H1 (cell line): ENCODE measurements around the gene IFT74. TPM values are rescaled to one million over a fixed set of nuclear protein-coding genes. Genes with fewer than 3 reads are reported as not detected.

Source experiments
- CTCF ChIA-PET: fragments of 300-600 bp; sonication (Branson Sonifier 250); formaldehyde crosslinking; loops from one replicate; lab custom pipeline; 2021; ENCODE audit not compliant: partially characterized antibody; lab: Charles Lee
- POLR2A ChIA-PET: fragments of 300-600 bp; sonication (Branson Sonifier 250); formaldehyde crosslinking; loops from one replicate; lab custom pipeline; 2021; ENCODE audit warnings: inconsistent platforms; ENCODE audit not compliant: partially characterized antibody; lab: Charles Lee
- DNase-seq, 2 experiments: peaks; one replicate each; pipeline versions ENCODE4 v3.0.0 to v3.0.0-alpha.2; 2010 to 2022; ENCODE audit warnings: low spot score in 2 of 2, low read depth in 1 of 2, mixed read lengths in 1 of 2
- FAIRE-seq: peaks from 2 replicates; lab custom pipeline; 2011; peaks lifted over from hg19 to GRCh38; lab: Jason Lieb, UNC
- H2AFZ ChIP-seq: 2 replicates; pipeline ENCODE4 v1.8.1; 2012; ENCODE audit warnings: low read length, inconsistent platforms
- H2AK5ac ChIP-seq: 2 replicates; pipeline ENCODE4 v1.6.1; 2013; ENCODE audit warnings: low read depth, low read length
- H2BK120ac ChIP-seq: replicated peaks from 2 replicates; pipeline ENCODE3; 2013; ENCODE audit warnings: low read depth, low read length, inconsistent platforms
- H2BK12ac ChIP-seq: 2 replicates; pipeline ENCODE4 v1.6.1; 2013; ENCODE audit warnings: low read depth, low read length
- H2BK15ac ChIP-seq: 2 replicates; pipeline ENCODE4 v1.6.1; 2013; ENCODE audit warnings: low read length
- H2BK20ac ChIP-seq: 2 replicates; pipeline ENCODE4 v1.6.1; 2013; ENCODE audit warnings: low read length
- H2BK5ac ChIP-seq: 2 replicates; pipeline ENCODE4 v1.6.1; 2013; ENCODE audit warnings: low read depth, low read length
- H3K14ac ChIP-seq: 2 replicates; pipeline ENCODE4 v1.6.1; 2013; ENCODE audit warnings: inconsistent platforms; ENCODE audit not compliant: insufficient read length
- H3K18ac ChIP-seq: 2 replicates; pipeline ENCODE4 v1.6.1; 2013; ENCODE audit warnings: low read length; ENCODE audit errors: extremely low read depth
- H3K23ac ChIP-seq: 2 replicates; pipeline ENCODE4 v1.6.1; 2013; ENCODE audit warnings: inconsistent platforms; ENCODE audit not compliant: insufficient read length
- H3K23me2 ChIP-seq: 2 replicates; pipeline ENCODE4 v1.6.1; 2013; ENCODE audit warnings: low read depth, low read length
- H3K27ac ChIP-seq: 2 replicates; pipeline ENCODE4 v1.6.1; 2011; ENCODE audit warnings: low read depth, low read length, inconsistent platforms
- H3K27me3 ChIP-seq, 4 experiments: replicated peaks in 1 of 4; 1 replicate in 1 of 4; 2 replicates in 3 of 4; pipeline versions ENCODE4 v1.6.1 to v1.8.1; 2011 to 2013; ENCODE audit warnings: low read length in 3 of 4, mild to moderate bottlenecking in 3 of 4, inconsistent platforms in 2 of 4, mixed read lengths in 2 of 4, moderate library complexity in 1 of 4; ENCODE audit not compliant: control insufficient read depth in 3 of 4, insufficient read depth in 3 of 4; ENCODE audit errors: extremely low read depth in 1 of 4
- H3K36me3 ChIP-seq, 4 experiments: 2 replicates each; pipeline versions ENCODE4 v1.6.1 to v1.8.1; 2011 to 2013; ENCODE audit warnings: mild to moderate bottlenecking in 4 of 4, low read length in 3 of 4, moderate library complexity in 2 of 4, control low read depth in 1 of 4, inconsistent platforms in 1 of 4; ENCODE audit not compliant: insufficient read depth in 4 of 4, control insufficient read depth in 2 of 4
- H3K4ac ChIP-seq: replicated peaks from 2 replicates; pipeline ENCODE3; 2013; ENCODE audit warnings: low read length, low read depth, mixed read lengths, inconsistent platforms; ENCODE audit not compliant: insufficient read length
- H3K4me1 ChIP-seq, 4 experiments: replicated peaks in 1 of 4; 1 replicate in 1 of 4; 2 replicates in 3 of 4; pipeline versions ENCODE4 v1.6.1 to v1.8.1; 2011 to 2013; ENCODE audit warnings: low read length in 3 of 4, inconsistent platforms in 2 of 4, mixed read lengths in 1 of 4; ENCODE audit not compliant: insufficient read depth in 4 of 4, control insufficient read depth in 3 of 4
- H3K4me2 ChIP-seq, 2 experiments: 2 replicates each; pipeline versions ENCODE4 v1.6.1 to v1.8.1; 2011 to 2013; ENCODE audit warnings: low read depth in 2 of 2, low read length in 2 of 2, control low read depth in 1 of 2, inconsistent platforms in 1 of 2, mild to moderate bottlenecking in 1 of 2; ENCODE audit not compliant: insufficient read depth in 1 of 2
- H3K4me3 ChIP-seq, 4 experiments: fragments of 200-600, 300-600 bp in 1 of 4; sonication (generic), shearing (Covaris generic), sonication (Bioruptor Twin) in 1 of 4; 2 replicates each; pipeline versions ENCODE4 v1.5.1 to v1.8.1; 2011 to 2016; ENCODE audit warnings: low read length in 4 of 4, low read depth in 3 of 4, control low read depth in 2 of 4, inconsistent platforms in 2 of 4, mild to moderate bottlenecking in 2 of 4, mixed read lengths in 1 of 4, moderate library complexity in 1 of 4; ENCODE audit not compliant: insufficient read depth in 2 of 4; ENCODE audit errors: extremely low read depth in 1 of 4
- H3K56ac ChIP-seq: replicated peaks from 2 replicates; pipeline ENCODE3; 2013; ENCODE audit warnings: low read depth, mild to moderate bottlenecking, mixed read lengths, low read length, inconsistent platforms; ENCODE audit not compliant: insufficient read length
- H3K79me1 ChIP-seq: 2 replicates; pipeline ENCODE4 v1.6.1; 2013; ENCODE audit warnings: low read depth, low read length, control low read depth
- H3K79me2 ChIP-seq, 2 experiments: 2 replicates each; pipeline versions ENCODE4 v1.6.1 to v1.8.1; 2012 to 2013; ENCODE audit warnings: low read length in 2 of 2, mild to moderate bottlenecking in 2 of 2, inconsistent platforms in 1 of 2; ENCODE audit not compliant: insufficient read depth in 2 of 2, control insufficient read depth in 1 of 2
- H3K9ac ChIP-seq, 4 experiments: replicated peaks in 1 of 4; 1 replicate in 1 of 4; 2 replicates in 3 of 4; pipeline versions ENCODE4 v1.6.1 to v1.8.1; 2011 to 2013; ENCODE audit warnings: low read depth in 3 of 4, low read length in 3 of 4, control low read depth in 2 of 4, mild to moderate bottlenecking in 2 of 4, moderate library complexity in 2 of 4, inconsistent platforms in 1 of 4; ENCODE audit errors: extremely low read depth in 1 of 4
- H3K9me3 ChIP-seq, 2 experiments: 2 replicates each; pipeline versions ENCODE4 v1.6.1 to v1.8.1; 2012 to 2013; ENCODE audit warnings: mild to moderate bottlenecking in 2 of 2, moderate library complexity in 2 of 2, control low read depth in 1 of 2, inconsistent platforms in 1 of 2, low read depth in 1 of 2, low read length in 1 of 2, mixed read lengths in 1 of 2; ENCODE audit not compliant: insufficient read depth in 2 of 2
- H4K20me1 ChIP-seq, 2 experiments: replicated peaks in 1 of 2; 2 replicates each; pipeline versions ENCODE3 to v1.8.1; 2011 to 2013; ENCODE audit warnings: inconsistent platforms in 2 of 2, low read length in 2 of 2, mild to moderate bottlenecking in 1 of 2; ENCODE audit not compliant: insufficient read depth in 2 of 2, control insufficient read depth in 1 of 2
- H4K5ac ChIP-seq: 2 replicates; pipeline ENCODE4 v1.6.1; 2013; ENCODE audit warnings: low read length, low read depth, mixed read lengths, inconsistent platforms; ENCODE audit not compliant: insufficient read length
- H4K8ac ChIP-seq: 2 replicates; pipeline ENCODE4 v1.8.0; 2013; ENCODE audit warnings: mild to moderate bottlenecking, moderate library complexity, low read length, inconsistent platforms; ENCODE audit not compliant: insufficient read depth; ENCODE audit errors: extremely low read depth
- H4K91ac ChIP-seq: replicated peaks from 2 replicates; pipeline ENCODE3; 2013; ENCODE audit warnings: low read length, mixed read lengths, inconsistent platforms; ENCODE audit not compliant: insufficient read length
- CBX5 ChIP-seq: fragments of 300-800, 300-1000 bp; sonication (generic); IDR thresholded peaks from 2 replicates; pipeline ENCODE4 v1.7.1; 2016; ENCODE audit warnings: antibody characterized with exemption, low read length, low read depth
- GABPA ChIP-seq: IDR thresholded peaks from 2 replicates; pipeline ENCODE4 v1.6.1; 2011; ENCODE audit warnings: mild to moderate bottlenecking, low read length, moderate library complexity, borderline replicate concordance; ENCODE audit not compliant: insufficient read depth
- GTF2F1 ChIP-seq: IDR thresholded peaks from 2 replicates; pipeline ENCODE4 v1.6.1; 2012; ENCODE audit warnings: low read depth, low read length, improper control_type of control experiment, borderline replicate concordance
- RAD21 ChIP-seq, 2 experiments: IDR thresholded peaks in 1 of 2; conservative IDR thresholded peaks in 1 of 2; 2 replicates each; pipeline ENCODE4 v1.6.1; 2011; ENCODE audit warnings: low read depth in 2 of 2, low read length in 2 of 2, improper control_type of control experiment in 1 of 2, inconsistent platforms in 1 of 2, mild to moderate bottlenecking in 1 of 2, moderate library complexity in 1 of 2
- RFX5 ChIP-seq: IDR thresholded peaks from 2 replicates; pipeline ENCODE4 v1.6.1; 2011; ENCODE audit warnings: low read depth, low read length, improper control_type of control experiment, borderline replicate concordance
- SAP30 ChIP-seq: fragments of 300-600 bp; sonication (generic); IDR thresholded peaks from 2 replicates; pipeline ENCODE4 v1.7.1; 2012; ENCODE audit warnings: low read length, moderate library complexity, mild to moderate bottlenecking, inconsistent platforms; ENCODE audit not compliant: insufficient read depth, insufficient replicate concordance
- TAF7 ChIP-seq: optimal IDR thresholded peaks from 2 replicates; pipeline ENCODE3; 2011; ENCODE audit warnings: low read depth, mild to moderate bottlenecking, inconsistent platforms, low read length, moderate library complexity, borderline replicate concordance
- YY1 ChIP-seq: IDR thresholded peaks from 2 replicates; pipeline ENCODE4 v1.6.1; 2011; ENCODE audit warnings: low read depth, mild to moderate bottlenecking, low read length
- WGBS, 2 experiments: shearing (Covaris generic) in 1 of 2; methylation state at CpG; one replicate each; pipeline versions ENCODE4 v1.1.6 to v1.1.7; 2013 to 2015; ENCODE audit warnings: low lambda C conversion rate in 2 of 2, mixed read lengths in 2 of 2, inconsistent platforms in 1 of 2, low coverage in 1 of 2, missing lambda C conversion rate in 1 of 2; ENCODE audit not compliant: insufficient replicate concordance in 2 of 2, insufficient coverage in 1 of 2, insufficient read length in 1 of 2; ENCODE audit errors: extremely low coverage in 1 of 2, missing lambda C conversion rate in 1 of 2; 5-methylcytosine and 5-hydroxymethylcytosine counted together
- polyA plus RNA-seq, 7 experiments: library from polyadenylated mRNA; depleted of rRNA in 3 of 7; stranded (reverse) in 5 of 7; unstranded in 2 of 7; fragments of >200 nt in 5 of 7; fragments of 200-250 nt in 2 of 7; gene quantifications; 1 replicate in 5 of 7; 2 replicates in 1 of 7; 4 replicates in 1 of 7; pipeline versions ENCODE4 v1.2.1 to v1.2.3, GENCODE V29; 2011 to 2013; ENCODE audit warnings: missing spikeins in 2 of 7, mixed read lengths in 2 of 7
- total RNA-seq: library from RNA; stranded (reverse); fragmentation: NEBNext Ultra II Directional; extraction: Animal tissue kit (Norgen Biotek cat#: 25700); gene quantifications from 2 replicates; pipeline ENCODE4 v1.2.1, GENCODE V29; 2021
- TF ChIP-seq, protein P1 (sequence below): IDR thresholded peaks from 2 replicates; pipeline ENCODE4 v1.6.1; 2012; ENCODE audit warnings: inconsistent platforms
- TF ChIP-seq, protein P2 (sequence below): IDR thresholded peaks from 2 replicates; pipeline ENCODE4 v1.6.1; 2011; ENCODE audit warnings: low read depth, mild to moderate bottlenecking, low read length; ENCODE audit not compliant: insufficient read depth

Gene IFT74
- total and polyA plus RNA-seq, 2 of the 8 experiments (the other 6 are each of a cell fraction or from before 2014, with no cell fraction given) = 4.4 to 17.8 TPM

GRCh38 chr9:27054125-27054524 is 97.9 kb downstream of the IFT74 start:
- Histone ChIP-seq H4K8ac (no peak overlapping the region), H3K56ac (no peak overlapping the region), H4K20me1 (no peaks in the 10 kb centered on the region), H3K9me3 (no peaks in the 10 kb centered on the region), H3K9ac (no peak overlapping the region), H3K4me3 (no peak overlapping the region), H2BK20ac (no peak overlapping the region), H3K23me2 (no peaks in the 10 kb centered on the region), H2AFZ (no peak overlapping the region), H3K4me2 (no peak overlapping the region), H3K4ac (no peak overlapping the region), H3K79me1 (no peaks in the 10 kb centered on the region), H3K4me1 (no peaks in the 10 kb centered on the region), H3K14ac (no peak overlapping the region), H4K91ac (no peak overlapping the region), H3K36me3 (no peaks in the 10 kb centered on the region), H4K5ac (no peak overlapping the region), H2BK5ac (no peak overlapping the region), H2BK12ac (no peak overlapping the region), H3K27me3 (no peaks in the 10 kb centered on the region), H3K27ac (no peak overlapping the region), H2AK5ac (no peak overlapping the region), H2BK15ac (no peak overlapping the region), H3K23ac (no peak overlapping the region), H2BK120ac (no peak overlapping the region)
- ChIA-PET CTCF (interaction anchor here (0.5 to 1.4 kb wide), 2 partner anchors 21 to 23 kb away, joined by 3 to 4 read pairs; no protein-coding TSS in a partner anchor), POLR2A (no interaction called here)
- FAIRE-seq (no peak), DNase-seq (no peak)
- 85% methylated on average over 1 of the region's 1 CpG; no CpG with 5 or more reads in 1 of the 2 experiments for WGBS, 2 experiments
- no peak for TF ChIP-seq GTF2F1
- no peak for TF ChIP-seq TAF7
- no peak for TF ChIP-seq CBX5
- TF ChIP-seq, protein P1, sequence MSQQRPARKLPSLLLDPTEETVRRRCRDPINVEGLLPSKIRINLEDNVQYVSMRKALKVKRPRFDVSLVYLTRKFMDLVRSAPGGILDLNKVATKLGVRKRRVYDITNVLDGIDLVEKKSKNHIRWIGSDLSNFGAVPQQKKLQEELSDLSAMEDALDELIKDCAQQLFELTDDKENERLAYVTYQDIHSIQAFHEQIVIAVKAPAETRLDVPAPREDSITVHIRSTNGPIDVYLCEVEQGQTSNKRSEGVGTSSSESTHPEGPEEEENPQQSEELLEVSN = no peak
- TF ChIP-seq RFX5 = no peak
- TF ChIP-seq YY1 = no peak
- TF ChIP-seq, protein P2, sequence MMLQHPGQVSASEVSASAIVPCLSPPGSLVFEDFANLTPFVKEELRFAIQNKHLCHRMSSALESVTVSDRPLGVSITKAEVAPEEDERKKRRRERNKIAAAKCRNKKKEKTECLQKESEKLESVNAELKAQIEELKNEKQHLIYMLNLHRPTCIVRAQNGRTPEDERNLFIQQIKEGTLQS = no peak
- TF ChIP-seq SAP30 = no peak
- no peak for TF ChIP-seq RAD21 (IDR thresholded peaks at IDR 0.05 in 1 of 2, conservative IDR thresholded peaks at IDR 0.05 in 1 of 2; ENCODE audit: low read depth in 2 of 2, low read length in 2 of 2)
- TF ChIP-seq GABPA = no peak
- TF ChIP-seq, all 59 proteins: peak for 0
- no peaks in the 10 kb centered on the region for H3K79me2 ChIP-seq
- H3K18ac ChIP-seq = no peak overlapping the region
